Smooth muscle cell (in vitro differentiated cells): Measurements from ENCODE around the gene CDYL2. TPM values are rescaled to one million over a fixed set of nuclear protein-coding genes. Genes with fewer than 3 reads are reported as not detected.

ENCODE experiments used
- DNase-seq: peaks from one replicate; lab custom pipeline; 2025; ENCODE audit not compliant: unreplicated experiment; lab: John Stamatoyannopoulos, UW
- H2AFZ ChIP-seq: fragments of 200-600 bp; sonication (generic); 2 replicates; pipeline ENCODE4 v1.6.0; 2016; ENCODE audit warnings: antibody characterized with exemption, low read depth, mild to moderate bottlenecking
- H3F3A ChIP-seq: fragments of 200-600 bp; sonication (generic); 2 replicates; pipeline ENCODE4 v1.6.0; 2017; ENCODE audit warnings: antibody characterized with exemption, low read depth
- H3K27ac ChIP-seq: fragments of 200-600 bp; sonication (generic); 2 replicates; pipeline ENCODE4 v1.5.1; 2016; ENCODE audit warnings: low read depth, mild to moderate bottlenecking
- H3K27me3 ChIP-seq: fragments of 200-600 bp; sonication (generic); 2 replicates; pipeline ENCODE4 v1.6.1; 2016; ENCODE audit warnings: low read depth, mild to moderate bottlenecking
- H3K36me3 ChIP-seq: fragments of 200-600 bp; sonication (generic); 2 replicates; pipeline ENCODE4 v1.5.1; 2016; ENCODE audit warnings: low read depth
- H3K4me1 ChIP-seq: fragments of 200-600 bp; sonication (generic); 2 replicates; pipeline ENCODE4 v1.5.1; 2016; ENCODE audit warnings: low read depth
- H3K4me2 ChIP-seq: fragments of 200-600 bp; sonication (generic); 2 replicates; pipeline ENCODE4 v1.6.0; 2016; ENCODE audit warnings: mild to moderate bottlenecking
- H3K4me3 ChIP-seq: fragments of 200-600 bp; sonication (generic); 2 replicates; pipeline ENCODE4 v1.5.1; 2016; ENCODE audit warnings: mild to moderate bottlenecking
- H3K79me2 ChIP-seq: fragments of 200-600 bp; sonication (generic); 2 replicates; pipeline ENCODE4 v1.6.0; 2016; ENCODE audit warnings: low read depth, mild to moderate bottlenecking
- H3K9ac ChIP-seq: fragments of 200-600 bp; sonication (generic); 2 replicates; pipeline ENCODE4 v1.6.0; 2016; ENCODE audit warnings: low read depth
- H3K9me3 ChIP-seq: fragments of 200-600 bp; sonication (generic); replicated peaks from 2 replicates; pipeline ENCODE4 v1.5.1; 2016; ENCODE audit warnings: low read depth
- H4K20me1 ChIP-seq: fragments of 200-600 bp; sonication (generic); 2 replicates; pipeline ENCODE4 v1.6.0; 2016; ENCODE audit warnings: low read depth
- CTCF ChIP-seq: fragments of 200-600 bp; sonication (generic); IDR thresholded peaks from 2 replicates; pipeline ENCODE4 v1.5.1; 2017; ENCODE audit warnings: borderline replicate concordance, mild to moderate bottlenecking, antibody characterized with exemption; ENCODE audit not compliant: insufficient read depth, poor library complexity, severe bottlenecking
- WGBS: methylation state at CpG from one replicate; pipeline ENCODE4 v1.1.7; 2016; ENCODE audit warnings: low lambda C conversion rate; 5-methylcytosine and 5-hydroxymethylcytosine counted together
- polyA plus RNA-seq: library from polyadenylated mRNA; unstranded; fragments of >200 nt; fragmentation: Nextera tagmentation; extraction: Ambion mirVana; gene quantifications from 2 replicates; pipeline ENCODE4 v1.2.1, GENCODE V29; 2016
- total RNA-seq: library from RNA; depleted of rRNA; stranded (reverse); fragments of >200 nt; gene quantifications from 2 replicates; pipeline ENCODE4 v1.2.3, GENCODE V29; 2014

CDYL2 gene
- total and polyA plus RNA-seq, 2 experiments from 2014 or later: 2.0 to 2.9 TPM

- TF ChIP-seq CTCF: no peak
- Histone ChIP-seq H3K27me3 (no peaks in the 10 kb centered on the region), H3K9ac (no peak overlapping the region), H3F3A (no peaks in the 10 kb centered on the region), H3K4me3 (no peak overlapping the region), H2AFZ (no peak overlapping the region), H3K4me2 (no peak overlapping the region), H3K4me1 (no peaks in the 10 kb centered on the region), H4K20me1 (no peaks in the 10 kb centered on the region), H3K36me3 (no peaks in the 10 kb centered on the region), H3K9me3 (no peaks in the 10 kb centered on the region), H3K79me2 (no peaks in the 10 kb centered on the region), H3K27ac (no peak overlapping the region)
- no peak for DNase-seq
- whole genome bisulfite sequencing: 91% methylated on average over 8 of the region's 8 CpGs
Measured at GRCh38 chr16:80604600-80605355, 199.6 kb downstream of the CDYL2 start.

DNA sequence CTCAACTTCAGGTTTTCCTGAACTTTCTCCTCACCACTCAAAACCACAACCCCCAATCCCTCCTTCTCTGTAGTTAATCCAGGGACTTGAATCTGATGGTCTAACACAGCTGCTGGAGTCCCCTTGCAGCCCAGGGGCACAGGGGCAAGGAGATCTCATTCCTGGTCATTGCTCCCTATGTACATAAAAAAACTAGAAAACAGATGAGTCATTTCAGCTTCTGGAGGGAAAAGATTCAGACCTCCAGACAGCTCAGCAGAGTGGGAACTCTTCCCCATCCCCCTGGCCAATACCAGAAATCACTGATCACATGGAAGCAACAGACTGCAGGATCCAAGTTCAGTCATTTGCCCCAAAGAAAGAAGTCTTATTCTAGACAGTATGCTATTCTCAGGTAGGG, 201.5 kb downstream of the CDYL2 start:
- Histone ChIP-seq H3K4me3 (no peak overlapping the region), H3K9me3 (no peaks in the 10 kb centered on the region), H4K20me1 (no peaks in the 10 kb centered on the region), H3K27me3 (no peaks in the 10 kb centered on the region), H3K4me1 (no peaks in the 10 kb centered on the region), H3F3A (no peaks in the 10 kb centered on the region), H3K79me2 (no peaks in the 10 kb centered on the region), H3K9ac (no peak overlapping the region), H3K36me3 (no peaks in the 10 kb centered on the region), H3K27ac (no peak overlapping the region), H2AFZ (no peak overlapping the region), H3K4me2 (no peak overlapping the region)
- no peak for DNase-seq
- no peak for TF ChIP-seq CTCF

GRCh38 chr16:80601182-80601581, 203.2 kb downstream of the CDYL2 start:
- H4K20me1 ChIP-seq: no peaks in the 10 kb centered on the region
- H3K4me2 ChIP-seq: no peak overlapping the region
- no peak overlapping the region for H3K4me3 ChIP-seq
- H3K79me2 ChIP-seq: no peaks in the 10 kb centered on the region
- no peaks in the 10 kb centered on the region for H3K27me3 ChIP-seq
- no peak overlapping the region for H3K9ac ChIP-seq
- no peak for DNase-seq
- no peaks in the 10 kb centered on the region for H3F3A ChIP-seq
- H3K36me3 ChIP-seq: no peaks in the 10 kb centered on the region
- H2AFZ ChIP-seq: no peak overlapping the region
- no peaks in the 10 kb centered on the region for H3K4me1 ChIP-seq
- TF ChIP-seq CTCF: no peak
- H3K9me3 ChIP-seq: no peaks in the 10 kb centered on the region
- WGBS: 91% methylated on average over 4 of the region's 4 CpGs
- H3K27ac ChIP-seq: no peak overlapping the region

- H3K9me3 ChIP-seq: no peaks in the 10 kb centered on the region
Measured at GRCh38 chr16:80599466-80599865, 204.9 kb downstream of the CDYL2 start.

More at GRCh38 chr16:80599466-80599865, 204.9 kb downstream of the CDYL2 start:
- H2AFZ ChIP-seq: no peak overlapping the region
- WGBS: 80% methylated on average over 3 of the region's 3 CpGs
- H3K27ac ChIP-seq: no peak overlapping the region
- DNase-seq: no peak
- H3K4me3 ChIP-seq: no peak overlapping the region
- H3K79me2 ChIP-seq: no peaks in the 10 kb centered on the region
- no peaks in the 10 kb centered on the region for H3F3A ChIP-seq
- no peak for TF ChIP-seq CTCF
- H3K4me1 ChIP-seq: no peaks in the 10 kb centered on the region
- no peaks in the 10 kb centered on the region for H3K27me3 ChIP-seq
- no peak overlapping the region for H3K9ac ChIP-seq
- no peaks in the 10 kb centered on the region for H3K36me3 ChIP-seq
- no peaks in the 10 kb centered on the region for H4K20me1 ChIP-seq
- no peak overlapping the region for H3K4me2 ChIP-seq
